ENCODE results near the gene PFKFB3. TPM values are rescaled to one million over a fixed set of nuclear protein-coding genes. Genes with fewer than 3 reads are reported as not detected.

The PFKFB3 gene
- total and polyA plus RNA-seq, 9 of the 15 experiments (the other 6 are each of a cell fraction or from before 2014, with no cell fraction given): 0.46 to 21.6 (median 7.8) TPM

DNA sequence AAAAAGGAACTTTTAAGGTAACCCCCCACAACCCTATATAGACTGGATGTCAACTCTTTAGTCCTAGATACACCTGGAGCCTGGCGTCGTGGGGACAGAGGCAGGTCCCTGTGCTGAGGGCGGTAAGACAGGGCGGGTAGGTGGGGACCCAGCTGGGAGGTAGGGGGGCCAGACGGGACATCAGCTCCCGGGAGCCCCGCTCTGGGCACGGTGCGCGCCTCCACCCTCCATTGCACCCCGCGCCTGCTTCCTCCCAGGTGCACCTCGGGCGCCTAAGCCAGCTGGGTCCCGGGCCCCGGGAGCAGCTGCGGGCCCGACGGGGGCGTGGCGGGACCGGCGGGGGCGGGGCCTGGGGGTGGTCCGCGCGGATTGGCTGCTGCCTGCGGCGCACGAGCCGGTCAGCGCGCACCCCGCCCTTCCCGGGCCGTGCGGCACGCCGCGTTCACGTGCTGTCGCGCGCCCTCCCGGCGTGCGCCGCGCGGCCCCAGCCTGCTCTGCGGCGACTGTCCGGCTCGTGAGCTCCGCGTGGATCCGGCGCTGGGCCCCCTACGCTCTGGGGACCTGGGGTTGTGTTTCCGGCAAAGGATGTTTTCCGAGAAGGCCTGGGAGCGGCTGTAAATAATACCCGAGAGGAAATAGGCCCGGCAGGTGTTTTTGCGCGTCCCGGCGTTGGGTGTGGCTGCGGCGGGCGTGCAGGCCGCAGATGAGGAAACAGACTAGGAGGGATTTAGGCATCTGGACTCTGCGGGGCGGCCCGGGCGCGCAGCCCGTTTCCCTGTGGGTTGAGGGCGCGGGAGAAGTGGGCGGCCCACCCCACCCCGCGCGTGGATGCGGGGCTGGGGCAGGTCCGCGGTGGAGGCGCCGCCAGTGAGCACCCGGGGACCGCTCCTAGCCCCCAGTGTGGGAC is 39.1 kb upstream of the PFKFB3 start (continued):
- peak; percentile 41 for TF ChIP-seq RBM25 (IDR thresholded peaks at IDR 0.05; ENCODE audit: low read depth, low read length, severe bottlenecking)
- TF ChIP-seq SIRT6 (IDR thresholded peaks at IDR 0.05; ENCODE audit: low read depth, low read length): no peak
- TF ChIP-seq EHMT2 (IDR thresholded peaks at IDR 0.05): no peak
- no peak for TF ChIP-seq BRF2 (IDR thresholded peaks at IDR 0.05; ENCODE audit: borderline replicate concordance, insufficient read depth, insufficient read length)
- no peak for TF ChIP-seq HDAC6 (IDR thresholded peaks at IDR 0.05; ENCODE audit: low read depth, low read length)
- TF ChIP-seq NRF1 (conservative IDR thresholded peaks at IDR 0.05 in 1 of 2, IDR thresholded peaks at IDR 0.05 in 1 of 2): peak; percentile 59 to 73; a peak in 3 of 4 replicates
- peak; percentile 78; the same call in 1 of the 2 replicates for TF ChIP-seq E4F1 (CRISPR knock-in tag; IDR thresholded peaks at IDR 0.05; ENCODE audit: borderline replicate concordance)
- no peak for TF ChIP-seq MTA2 (IDR thresholded peaks at IDR 0.05; ENCODE audit: low read depth)
- TF ChIP-seq HNRNPK (IDR thresholded peaks at IDR 0.05; ENCODE audit: low read depth, low read length, poor library complexity, severe bottlenecking): no peak
- TF ChIP-seq, protein P1, sequence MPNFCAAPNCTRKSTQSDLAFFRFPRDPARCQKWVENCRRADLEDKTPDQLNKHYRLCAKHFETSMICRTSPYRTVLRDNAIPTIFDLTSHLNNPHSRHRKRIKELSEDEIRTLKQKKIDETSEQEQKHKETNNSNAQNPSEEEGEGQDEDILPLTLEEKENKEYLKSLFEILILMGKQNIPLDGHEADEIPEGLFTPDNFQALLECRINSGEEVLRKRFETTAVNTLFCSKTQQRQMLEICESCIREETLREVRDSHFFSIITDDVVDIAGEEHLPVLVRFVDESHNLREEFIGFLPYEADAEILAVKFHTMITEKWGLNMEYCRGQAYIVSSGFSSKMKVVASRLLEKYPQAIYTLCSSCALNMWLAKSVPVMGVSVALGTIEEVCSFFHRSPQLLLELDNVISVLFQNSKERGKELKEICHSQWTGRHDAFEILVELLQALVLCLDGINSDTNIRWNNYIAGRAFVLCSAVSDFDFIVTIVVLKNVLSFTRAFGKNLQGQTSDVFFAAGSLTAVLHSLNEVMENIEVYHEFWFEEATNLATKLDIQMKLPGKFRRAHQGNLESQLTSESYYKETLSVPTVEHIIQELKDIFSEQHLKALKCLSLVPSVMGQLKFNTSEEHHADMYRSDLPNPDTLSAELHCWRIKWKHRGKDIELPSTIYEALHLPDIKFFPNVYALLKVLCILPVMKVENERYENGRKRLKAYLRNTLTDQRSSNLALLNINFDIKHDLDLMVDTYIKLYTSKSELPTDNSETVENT (CRISPR knock-in tag; IDR thresholded peaks at IDR 0.05): no peak
- peak; percentile 45; the same call in 1 of the 2 replicates for TF ChIP-seq ELF1 (tag; IDR thresholded peaks at IDR 0.05)
- TF ChIP-seq MECOM (CRISPR knock-in tag; IDR thresholded peaks at IDR 0.05): peak; percentile 32; the same call in 1 of the 2 replicates
